Loucy (cell line): Measurements from ENCODE around the gene CBX8.

Source experiments
- H2AFZ ChIP-seq: fragments of 200-600 bp; sonication (generic); 2 replicates; pipeline ENCODE4 v1.6.0; 2016; ENCODE audit warnings: antibody characterized with exemption, mild to moderate bottlenecking, low read length, moderate library complexity
- H3F3A ChIP-seq: fragments of 200-600 bp; 2 replicates; pipeline ENCODE4 v1.6.0; 2016; ENCODE audit warnings: antibody characterized with exemption, low read depth, mild to moderate bottlenecking
- H3K27me3 ChIP-seq: fragments of 200-600 bp; sonication (generic); 2 replicates; pipeline ENCODE4 v1.6.1; 2014; ENCODE audit warnings: low read length, mild to moderate bottlenecking; ENCODE audit not compliant: insufficient read depth, poor library complexity, severe bottlenecking
- H3K36me3 ChIP-seq: fragments of 200-600 bp; sonication (generic); 2 replicates; pipeline ENCODE4 v1.6.1; 2016; ENCODE audit warnings: low read length; ENCODE audit not compliant: insufficient read depth
- H3K4me1 ChIP-seq: fragments of 200-600 bp; sonication (generic); 2 replicates; pipeline ENCODE4 v1.5.1; 2014; ENCODE audit warnings: low read length, mild to moderate bottlenecking; ENCODE audit not compliant: insufficient read depth, poor library complexity, severe bottlenecking
- H3K4me2 ChIP-seq: fragments of 200-600 bp; sonication (generic); 2 replicates; pipeline ENCODE4 v1.6.0; 2014; ENCODE audit warnings: antibody characterized with exemption, low read length, low read depth, mild to moderate bottlenecking; ENCODE audit not compliant: poor library complexity, severe bottlenecking
- H3K4me3 ChIP-seq: fragments of 200-600 bp; sonication (generic); 2 replicates; pipeline ENCODE4 v1.5.1; 2014; ENCODE audit warnings: low read length, mild to moderate bottlenecking, mixed read lengths; ENCODE audit not compliant: poor library complexity, severe bottlenecking
- H3K79me2 ChIP-seq: fragments of 200-600 bp; sonication (generic); 2 replicates; pipeline ENCODE4 v1.6.1; 2014; ENCODE audit warnings: low read length; ENCODE audit not compliant: insufficient read depth
- H3K9ac ChIP-seq: fragments of 200-600 bp; sonication (generic); 2 replicates; pipeline ENCODE4 v1.6.0; 2014; ENCODE audit warnings: mild to moderate bottlenecking, low read depth, low read length, moderate library complexity; ENCODE audit not compliant: poor library complexity, severe bottlenecking
- H3K9me2 ChIP-seq: fragments of 200-600 bp; sonication (generic); replicated peaks from 2 replicates; pipeline ENCODE4 v1.6.1; 2016; ENCODE audit warnings: low read depth, low read length, mixed read lengths
- H3K9me3 ChIP-seq: fragments of 200-600 bp; sonication (generic); 2 replicates; pipeline ENCODE4 v1.6.1; 2014; ENCODE audit warnings: mild to moderate bottlenecking, antibody characterized with exemption, low read length, low read depth; ENCODE audit not compliant: insufficient read depth
- H4K20me1 ChIP-seq: fragments of 200-600 bp; sonication (generic); 2 replicates; pipeline ENCODE4 v1.6.0; 2014; ENCODE audit warnings: antibody characterized with exemption, low read length, mild to moderate bottlenecking; ENCODE audit not compliant: insufficient read depth, poor library complexity, severe bottlenecking
- CTCF ChIP-seq: fragments of 200-600 bp; sonication (generic); conservative IDR thresholded peaks from 2 replicates; pipeline ENCODE4 v1.5.1; 2014; ENCODE audit warnings: mild to moderate bottlenecking, antibody characterized with exemption, low read length
- EZH2phosphoT487 ChIP-seq: fragments of 200-600 bp; IDR thresholded peaks from 2 replicates; pipeline ENCODE4 v1.6.1; 2018; ENCODE audit warnings: antibody characterized with exemption, mild to moderate bottlenecking, moderate library complexity, borderline replicate concordance

The CBX8 gene

GRCh38 chr17:79818026-79818758 lies 21.3 kb upstream of the CBX8 start:
- Histone ChIP-seq H3K27me3 (no peaks in the 10 kb centered on the region), H3K4me3 (no peak overlapping the region), H3K79me2 (peaks cover 8% of the 10 kb centered on the region; the same call in 1 of the 2 replicates), H2AFZ (no peak overlapping the region), H3K36me3 (no peaks in the 10 kb centered on the region), H3K4me2 (no peak overlapping the region), H3F3A (no peaks in the 10 kb centered on the region), H3K9ac (no peak overlapping the region), H3K4me1 (peaks cover 6% of the 10 kb centered on the region), H3K9me2 (no peaks in the 10 kb centered on the region), H3K9me3 (no peaks in the 10 kb centered on the region), H4K20me1 (no peaks in the 10 kb centered on the region)
- TF ChIP-seq EZH2phosphoT487 (no peak), CTCF (no peak)

GRCh38 chr17:79815836-79816461 lies 19.1 kb upstream of the CBX8 start:
- no peaks in the 10 kb centered on the region for H4K20me1 ChIP-seq
- no peaks in the 10 kb centered on the region for H3F3A ChIP-seq
- no peaks in the 10 kb centered on the region for H3K36me3 ChIP-seq
- H3K79me2 ChIP-seq: peaks cover 20% of the 10 kb centered on the region; the same call in 1 of the 2 replicates
- no peaks in the 10 kb centered on the region for H3K9me2 ChIP-seq
- no peak overlapping the region for H3K4me2 ChIP-seq
- H3K27me3 ChIP-seq: no peaks in the 10 kb centered on the region
- H3K4me1 ChIP-seq: peaks cover 16% of the 10 kb centered on the region
- H3K9me3 ChIP-seq: no peaks in the 10 kb centered on the region
- no peak overlapping the region for H3K4me3 ChIP-seq
- TF ChIP-seq CTCF: no peak
- TF ChIP-seq EZH2phosphoT487: no peak
- no peak overlapping the region for H3K9ac ChIP-seq
- no peak overlapping the region for H2AFZ ChIP-seq

- Histone ChIP-seq H3K27me3 (no peaks in the 10 kb centered on the region), H3K9ac (no peak overlapping the region), H2AFZ (no peak overlapping the region), H3K9me2 (no peaks in the 10 kb centered on the region), H3K4me1 (peaks cover 16% of the 10 kb centered on the region), H3K4me2 (no peak overlapping the region), H3K9me3 (no peaks in the 10 kb centered on the region), H3K79me2 (peaks cover 20% of the 10 kb centered on the region; the same call in 1 of the 2 replicates), H4K20me1 (no peaks in the 10 kb centered on the region), H3K36me3 (no peaks in the 10 kb centered on the region), H3F3A (no peaks in the 10 kb centered on the region), H3K4me3 (no peak overlapping the region)
- TF ChIP-seq EZH2phosphoT487: no peak
- no peak for TF ChIP-seq CTCF
These were observed 18.3 kb upstream of the CBX8 start for GRCh38 chr17:79814974-79815835.
